HG03442 (cell line): ENCODE data around the gene CHST11.

Source experiments
- ATAC-seq: cut with Tn5 transposase; IDR thresholded peaks from one replicate; pipeline ENCODE4 v1.9.1; 2021; ENCODE audit warnings: mild to moderate bottlenecking, moderate library complexity; ENCODE audit not compliant: unreplicated experiment

Gene CHST11

GRCh38 chr12:104577581-104577981, 120.8 kb downstream of the CHST11 start:
- no peak for ATAC-seq

GRCh38 chr12:104578453-104578852, 121.7 kb downstream of the CHST11 start:
- no peak for ATAC-seq

GRCh38 chr12:104579718-104580495, 123.2 kb downstream of the CHST11 start:
- ATAC-seq, result no peak

GRCh38 chr12:104581005-104581570, 124.3 kb downstream of the CHST11 start:
- ATAC-seq, result no peak

GRCh38 chr12:104582739-104583138, 126.0 kb downstream of the CHST11 start:
- peak; percentile 72 for ATAC-seq

GRCh38 chr12:104583301-104583700, 126.6 kb downstream of the CHST11 start:
- ATAC-seq, result peak; percentile 48

- no peak for ATAC-seq
These were observed 128.8 kb downstream of the CHST11 start for GRCh38 chr12:104585448-104586055.

GRCh38 chr12:104586351-104586919, 129.7 kb downstream of the CHST11 start:
- no peak for ATAC-seq

GRCh38 chr12:104588047-104588920, 131.5 kb downstream of the CHST11 start:
- no peak for ATAC-seq

GRCh38 chr12:104588921-104589590, 132.3 kb downstream of the CHST11 start:
- ATAC-seq, result no peak

- no peak for ATAC-seq
These were observed 133.3 kb downstream of the CHST11 start for GRCh38 chr12:104590022-104590421.

GRCh38 chr12:104591257-104591885, 134.6 kb downstream of the CHST11 start:
- no peak for ATAC-seq

- no peak for ATAC-seq
These were observed 136.7 kb downstream of the CHST11 start for GRCh38 chr12:104593482-104593881.

- ATAC-seq, result no peak
These were observed 139.5 kb downstream of the CHST11 start for GRCh38 chr12:104596134-104596799.

GRCh38 chr12:104596898-104597843, 140.4 kb downstream of the CHST11 start:
- no peak for ATAC-seq

- ATAC-seq, result no peak
These were observed 141.9 kb downstream of the CHST11 start for GRCh38 chr12:104598342-104599271.
